ENCODE data around the gene SPDYC. TPM values are rescaled to one million over a fixed set of nuclear protein-coding genes. Genes with fewer than 3 reads are reported as not detected.

The SPDYC gene
- total and polyA plus RNA-seq, 2 experiments from 2014 or later: 0.27 TPM; not detected in 1

DNA sequence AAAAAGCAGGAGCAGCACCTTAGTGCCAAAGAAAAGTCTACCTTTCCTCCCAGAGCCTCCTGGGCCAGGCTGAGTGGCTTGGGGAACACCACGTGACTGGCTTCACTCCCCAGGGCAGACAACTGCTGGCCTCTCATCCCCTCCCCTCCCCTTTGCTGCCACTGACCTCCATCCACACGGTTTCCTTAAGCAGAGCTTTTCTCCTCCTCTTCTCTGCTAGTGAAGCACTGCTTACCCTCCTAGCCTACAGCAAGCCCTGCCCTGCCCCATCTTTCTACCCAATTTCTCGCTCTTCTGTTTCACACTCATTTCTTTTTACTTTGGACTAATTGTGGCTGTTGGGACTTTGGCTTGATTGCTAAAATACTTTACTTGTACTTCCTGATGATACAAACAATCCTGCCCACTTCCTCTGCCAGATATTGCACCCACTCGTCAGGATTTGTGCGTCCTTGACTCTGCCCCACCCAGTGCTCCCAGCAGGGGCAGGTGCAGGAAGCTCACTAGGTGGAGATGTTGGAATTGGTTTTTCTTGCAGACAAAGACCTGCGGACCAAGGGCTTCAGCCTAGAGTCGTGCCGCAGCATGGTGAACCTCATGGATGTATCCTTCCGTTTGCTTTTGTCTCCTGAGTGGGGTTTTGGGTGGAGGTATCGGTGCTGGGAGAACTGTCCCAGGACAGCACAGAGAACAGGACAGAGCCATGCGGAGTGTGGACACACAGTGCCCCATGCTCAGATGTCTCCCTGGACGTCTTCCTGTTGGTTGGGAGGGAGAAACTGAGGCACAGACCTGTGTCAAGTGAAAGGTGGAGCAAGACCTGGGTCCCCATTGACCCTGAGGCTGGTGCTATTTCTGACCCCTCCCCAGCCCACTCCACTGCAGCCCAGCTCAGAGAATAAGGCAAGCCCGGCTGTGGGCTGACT is 39.0 kb downstream of the SPDYC start:
- TF ChIP-seq EZH2phosphoT487 (IDR thresholded peaks at IDR 0.05; ENCODE audit: unreplicated experiment) (no peak), EZH2 (IDR thresholded peaks at IDR 0.05; ENCODE audit: low read depth, unreplicated experiment) (no peak), NANOG (IDR thresholded peaks at IDR 0.05; ENCODE audit: borderline replicate concordance) (no peak), CREB1 (CRISPR knock-in tag; IDR thresholded peaks at IDR 0.05; ENCODE audit: low read depth) (no peak), ZNF331 (CRISPR knock-in tag; IDR thresholded peaks at IDR 0.05; ENCODE audit: low read depth) (no peak), ZNF114 (CRISPR knock-in tag; IDR thresholded peaks at IDR 0.05) (no peak), POLR2AphosphoS5 (IDR thresholded peaks at IDR 0.05; ENCODE audit: low read depth) (no peak), JUNB (IDR thresholded peaks at IDR 0.05; ENCODE audit: unreplicated experiment) (no peak), STAT1 (IDR thresholded peaks at IDR 0.05; ENCODE audit: unreplicated experiment) (no peak)
- TF ChIP-seq, protein P1, sequence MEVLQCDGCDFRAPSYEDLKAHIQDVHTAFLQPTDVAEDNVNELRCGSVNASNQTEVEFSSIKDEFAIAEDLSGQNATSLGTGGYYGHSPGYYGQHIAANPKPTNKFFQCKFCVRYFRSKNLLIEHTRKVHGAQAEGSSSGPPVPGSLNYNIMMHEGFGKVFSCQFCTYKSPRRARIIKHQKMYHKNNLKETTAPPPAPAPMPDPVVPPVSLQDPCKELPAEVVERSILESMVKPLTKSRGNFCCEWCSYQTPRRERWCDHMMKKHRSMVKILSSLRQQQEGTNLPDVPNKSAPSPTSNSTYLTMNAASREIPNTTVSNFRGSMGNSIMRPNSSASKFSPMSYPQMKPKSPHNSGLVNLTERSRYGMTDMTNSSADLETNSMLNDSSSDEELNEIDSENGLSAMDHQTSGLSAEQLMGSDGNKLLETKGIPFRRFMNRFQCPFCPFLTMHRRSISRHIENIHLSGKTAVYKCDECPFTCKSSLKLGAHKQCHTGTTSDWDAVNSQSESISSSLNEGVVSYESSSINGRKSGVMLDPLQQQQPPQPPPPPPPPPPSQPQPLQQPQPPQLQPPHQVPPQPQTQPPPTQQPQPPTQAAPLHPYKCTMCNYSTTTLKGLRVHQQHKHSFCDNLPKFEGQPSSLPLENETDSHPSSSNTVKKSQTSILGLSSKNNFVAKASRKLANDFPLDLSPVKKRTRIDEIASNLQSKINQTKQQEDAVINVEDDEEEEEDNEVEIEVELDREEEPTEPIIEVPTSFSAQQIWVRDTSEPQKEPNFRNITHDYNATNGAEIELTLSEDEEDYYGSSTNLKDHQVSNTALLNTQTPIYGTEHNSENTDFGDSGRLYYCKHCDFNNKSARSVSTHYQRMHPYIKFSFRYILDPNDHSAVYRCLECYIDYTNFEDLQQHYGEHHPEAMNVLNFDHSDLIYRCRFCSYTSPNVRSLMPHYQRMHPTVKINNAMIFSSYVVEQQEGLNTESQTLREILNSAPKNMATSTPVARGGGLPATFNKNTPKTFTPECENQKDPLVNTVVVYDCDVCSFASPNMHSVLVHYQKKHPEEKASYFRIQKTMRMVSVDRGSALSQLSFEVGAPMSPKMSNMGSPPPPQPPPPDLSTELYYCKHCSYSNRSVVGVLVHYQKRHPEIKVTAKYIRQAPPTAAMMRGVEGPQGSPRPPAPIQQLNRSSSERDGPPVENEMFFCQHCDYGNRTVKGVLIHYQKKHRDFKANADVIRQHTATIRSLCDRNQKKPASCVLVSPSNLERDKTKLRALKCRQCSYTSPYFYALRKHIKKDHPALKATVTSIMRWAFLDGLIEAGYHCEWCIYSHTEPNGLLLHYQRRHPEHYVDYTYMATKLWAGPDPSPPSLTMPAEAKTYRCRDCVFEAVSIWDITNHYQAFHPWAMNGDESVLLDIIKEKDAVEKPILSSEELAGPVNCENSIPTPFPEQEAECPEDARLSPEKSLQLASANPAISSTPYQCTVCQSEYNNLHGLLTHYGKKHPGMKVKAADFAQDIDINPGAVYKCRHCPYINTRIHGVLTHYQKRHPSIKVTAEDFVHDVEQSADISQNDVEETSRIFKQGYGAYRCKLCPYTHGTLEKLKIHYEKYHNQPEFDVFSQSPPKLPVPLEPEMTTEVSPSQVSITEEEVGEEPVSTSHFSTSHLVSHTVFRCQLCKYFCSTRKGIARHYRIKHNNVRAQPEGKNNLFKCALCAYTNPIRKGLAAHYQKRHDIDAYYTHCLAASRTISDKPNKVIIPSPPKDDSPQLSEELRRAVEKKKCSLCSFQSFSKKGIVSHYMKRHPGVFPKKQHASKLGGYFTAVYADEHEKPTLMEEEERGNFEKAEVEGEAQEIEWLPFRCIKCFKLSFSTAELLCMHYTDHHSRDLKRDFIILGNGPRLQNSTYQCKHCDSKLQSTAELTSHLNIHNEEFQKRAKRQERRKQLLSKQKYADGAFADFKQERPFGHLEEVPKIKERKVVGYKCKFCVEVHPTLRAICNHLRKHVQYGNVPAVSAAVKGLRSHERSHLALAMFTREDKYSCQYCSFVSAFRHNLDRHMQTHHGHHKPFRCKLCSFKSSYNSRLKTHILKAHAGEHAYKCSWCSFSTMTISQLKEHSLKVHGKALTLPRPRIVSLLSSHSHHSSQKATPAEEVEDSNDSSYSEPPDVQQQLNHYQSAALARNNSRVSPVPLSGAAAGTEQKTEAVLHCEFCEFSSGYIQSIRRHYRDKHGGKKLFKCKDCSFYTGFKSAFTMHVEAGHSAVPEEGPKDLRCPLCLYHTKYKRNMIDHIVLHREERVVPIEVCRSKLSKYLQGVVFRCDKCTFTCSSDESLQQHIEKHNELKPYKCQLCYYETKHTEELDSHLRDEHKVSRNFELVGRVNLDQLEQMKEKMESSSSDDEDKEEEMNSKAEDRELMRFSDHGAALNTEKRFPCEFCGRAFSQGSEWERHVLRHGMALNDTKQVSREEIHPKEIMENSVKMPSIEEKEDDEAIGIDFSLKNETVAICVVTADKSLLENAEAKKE (CRISPR knock-in tag; IDR thresholded peaks at IDR 0.05): no peak
- TF ChIP-seq, protein P2, sequence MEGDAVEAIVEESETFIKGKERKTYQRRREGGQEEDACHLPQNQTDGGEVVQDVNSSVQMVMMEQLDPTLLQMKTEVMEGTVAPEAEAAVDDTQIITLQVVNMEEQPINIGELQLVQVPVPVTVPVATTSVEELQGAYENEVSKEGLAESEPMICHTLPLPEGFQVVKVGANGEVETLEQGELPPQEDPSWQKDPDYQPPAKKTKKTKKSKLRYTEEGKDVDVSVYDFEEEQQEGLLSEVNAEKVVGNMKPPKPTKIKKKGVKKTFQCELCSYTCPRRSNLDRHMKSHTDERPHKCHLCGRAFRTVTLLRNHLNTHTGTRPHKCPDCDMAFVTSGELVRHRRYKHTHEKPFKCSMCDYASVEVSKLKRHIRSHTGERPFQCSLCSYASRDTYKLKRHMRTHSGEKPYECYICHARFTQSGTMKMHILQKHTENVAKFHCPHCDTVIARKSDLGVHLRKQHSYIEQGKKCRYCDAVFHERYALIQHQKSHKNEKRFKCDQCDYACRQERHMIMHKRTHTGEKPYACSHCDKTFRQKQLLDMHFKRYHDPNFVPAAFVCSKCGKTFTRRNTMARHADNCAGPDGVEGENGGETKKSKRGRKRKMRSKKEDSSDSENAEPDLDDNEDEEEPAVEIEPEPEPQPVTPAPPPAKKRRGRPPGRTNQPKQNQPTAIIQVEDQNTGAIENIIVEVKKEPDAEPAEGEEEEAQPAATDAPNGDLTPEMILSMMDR (conservative IDR thresholded peaks at IDR 0.05; ENCODE audit: low read depth in 2 of 2): no peak
- TF ChIP-seq, protein P3, sequence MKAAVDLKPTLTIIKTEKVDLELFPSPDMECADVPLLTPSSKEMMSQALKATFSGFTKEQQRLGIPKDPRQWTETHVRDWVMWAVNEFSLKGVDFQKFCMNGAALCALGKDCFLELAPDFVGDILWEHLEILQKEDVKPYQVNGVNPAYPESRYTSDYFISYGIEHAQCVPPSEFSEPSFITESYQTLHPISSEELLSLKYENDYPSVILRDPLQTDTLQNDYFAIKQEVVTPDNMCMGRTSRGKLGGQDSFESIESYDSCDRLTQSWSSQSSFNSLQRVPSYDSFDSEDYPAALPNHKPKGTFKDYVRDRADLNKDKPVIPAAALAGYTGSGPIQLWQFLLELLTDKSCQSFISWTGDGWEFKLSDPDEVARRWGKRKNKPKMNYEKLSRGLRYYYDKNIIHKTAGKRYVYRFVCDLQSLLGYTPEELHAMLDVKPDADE (IDR thresholded peaks at IDR 0.05): no peak
- TF ChIP-seq, protein P4, sequence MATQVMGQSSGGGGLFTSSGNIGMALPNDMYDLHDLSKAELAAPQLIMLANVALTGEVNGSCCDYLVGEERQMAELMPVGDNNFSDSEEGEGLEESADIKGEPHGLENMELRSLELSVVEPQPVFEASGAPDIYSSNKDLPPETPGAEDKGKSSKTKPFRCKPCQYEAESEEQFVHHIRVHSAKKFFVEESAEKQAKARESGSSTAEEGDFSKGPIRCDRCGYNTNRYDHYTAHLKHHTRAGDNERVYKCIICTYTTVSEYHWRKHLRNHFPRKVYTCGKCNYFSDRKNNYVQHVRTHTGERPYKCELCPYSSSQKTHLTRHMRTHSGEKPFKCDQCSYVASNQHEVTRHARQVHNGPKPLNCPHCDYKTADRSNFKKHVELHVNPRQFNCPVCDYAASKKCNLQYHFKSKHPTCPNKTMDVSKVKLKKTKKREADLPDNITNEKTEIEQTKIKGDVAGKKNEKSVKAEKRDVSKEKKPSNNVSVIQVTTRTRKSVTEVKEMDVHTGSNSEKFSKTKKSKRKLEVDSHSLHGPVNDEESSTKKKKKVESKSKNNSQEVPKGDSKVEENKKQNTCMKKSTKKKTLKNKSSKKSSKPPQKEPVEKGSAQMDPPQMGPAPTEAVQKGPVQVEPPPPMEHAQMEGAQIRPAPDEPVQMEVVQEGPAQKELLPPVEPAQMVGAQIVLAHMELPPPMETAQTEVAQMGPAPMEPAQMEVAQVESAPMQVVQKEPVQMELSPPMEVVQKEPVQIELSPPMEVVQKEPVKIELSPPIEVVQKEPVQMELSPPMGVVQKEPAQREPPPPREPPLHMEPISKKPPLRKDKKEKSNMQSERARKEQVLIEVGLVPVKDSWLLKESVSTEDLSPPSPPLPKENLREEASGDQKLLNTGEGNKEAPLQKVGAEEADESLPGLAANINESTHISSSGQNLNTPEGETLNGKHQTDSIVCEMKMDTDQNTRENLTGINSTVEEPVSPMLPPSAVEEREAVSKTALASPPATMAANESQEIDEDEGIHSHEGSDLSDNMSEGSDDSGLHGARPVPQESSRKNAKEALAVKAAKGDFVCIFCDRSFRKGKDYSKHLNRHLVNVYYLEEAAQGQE (IDR thresholded peaks at IDR 0.05; ENCODE audit: unreplicated experiment): no peak
- H4K20me1 ChIP-seq (replicated peaks; ENCODE audit: insufficient read depth): 0 out of 2 replicates have a peak, but pooled peaks cover 4% of the 10 kb centered on the region
- no peak overlapping the region for H3K4me3 ChIP-seq
- no peak overlapping the region for H3K27ac ChIP-seq (ENCODE audit: low read depth)
- H3K4me1 ChIP-seq (ENCODE audit: insufficient read depth): peaks cover 29% of the 10 kb centered on the region
- H3K27me3 ChIP-seq (ENCODE audit: insufficient read depth): no peaks in the 10 kb centered on the region
- H3K4me2 ChIP-seq: no peak overlapping the region
- no peak overlapping the region; the same call in 2 of the 3 replicates for H3K4me3 Mint-ChIP-seq
- peaks cover 55% of the 10 kb centered on the region for H3K36me3 Mint-ChIP-seq (ENCODE audit: low read depth)
- H3K4me1 Mint-ChIP-seq: peaks cover 44% of the 10 kb centered on the region
- no peaks in the 10 kb centered on the region for H3K9me2 ChIP-seq (ENCODE audit: insufficient read depth)
- peaks cover 15% of the 10 kb centered on the region for H3K36me3 ChIP-seq (ENCODE audit: insufficient read depth)
- H3F3A ChIP-seq (replicated peaks; ENCODE audit: low read depth): peaks cover 19% of the 10 kb centered on the region
- H2AFZ ChIP-seq: no peak overlapping the region
- H3K27ac Mint-ChIP-seq: no peak overlapping the region
- no peaks in the 10 kb centered on the region for H3K9me3 Mint-ChIP-seq
- no peaks in the 10 kb centered on the region for H3K79me2 ChIP-seq (replicated peaks; ENCODE audit: insufficient read depth)
- ATAC-seq (no peak), DNase-seq (ENCODE audit: low spot score) (no peak)
- H3K27me3 Mint-ChIP-seq (ENCODE audit: insufficient read depth, low read depth, poor library complexity): peaks cover 15% of the 10 kb centered on the region
